Measurements from ENCODE around the gene ELL.

ELL gene

GRCh38 chr19:18442941-18443340 is 78.9 kb downstream of the ELL start:
- no peak for DNase-seq

- DNase-seq, result no peak
Observed at GRCh38 chr19:18441804-18442788, 79.8 kb downstream of the ELL start.

GRCh38 chr19:18440936-18441803 is 80.7 kb downstream of the ELL start:
- DNase-seq, result no peak

GRCh38 chr19:18440415-18440877 is 81.4 kb downstream of the ELL start:
- DNase-seq, result no peak

- no peak for DNase-seq
Observed at GRCh38 chr19:18439910-18440237, 82.0 kb downstream of the ELL start.

- DNase-seq, result no peak
Observed at GRCh38 chr19:18439025-18439909, 82.6 kb downstream of the ELL start.

- DNase-seq, result no peak
Observed at GRCh38 chr19:18438331-18439024, 83.4 kb downstream of the ELL start.

GRCh38 chr19:18437491-18438330 is 84.2 kb downstream of the ELL start, which contains the start of gene ISYNA1:
TSS of gene ISYNA1 (minus strand) at chr19:18438133. CDS start at chr19:18437979, 154 bp downstream.
- DNase-seq, result no peak

GRCh38 chr19:18436671-18437490 is 85.0 kb downstream of the ELL start:
- DNase-seq, result peak in 1 of 2 donors; percentile 29

GRCh38 chr19:18435842-18436670 is 85.8 kb downstream of the ELL start:
- peak; percentile 62 to 80 for DNase-seq

GRCh38 chr19:18435178-18435841 is 86.6 kb downstream of the ELL start:
- DNase-seq, result no peak

GRCh38 chr19:18434411-18435175 is 87.3 kb downstream of the ELL start:
- no peak for DNase-seq

- no peak for DNase-seq
Observed at GRCh38 chr19:18433735-18434398, 88.0 kb downstream of the ELL start.

- DNase-seq, result peak; percentile 20 to 27
Observed at GRCh38 chr19:18433015-18433691, 88.7 kb downstream of the ELL start.

- DNase-seq, result no peak
Observed at GRCh38 chr19:18432275-18433014, 89.4 kb downstream of the ELL start.

Data from inflammatory macrophage treated with lipopolysaccharide for 1 hour (primary cell).